GM18861 (cell line): ENCODE measurements around the gene SP4.

ENCODE experiments used
- ATAC-seq: cut with Tn5 transposase; IDR thresholded peaks from one replicate; pipeline ENCODE4 v1.9.1; 2021; ENCODE audit not compliant: unreplicated experiment

SP4 gene

GRCh38 chr7:21427871-21428658 is at the start of gene SP4:
SP4 (plus strand) TSS chr7:21428083; CDS start chr7:21428252, 169 bp downstream.
- peak; percentile 73 for ATAC-seq

GRCh38 chr7:21383227-21384220 is 44.4 kb upstream of the SP4 start:
- peak; percentile 84 for ATAC-seq

- no peak for ATAC-seq
Observed at GRCh38 chr7:21393937-21394336, 33.9 kb upstream of the SP4 start.

GRCh38 chr7:21401944-21402343 is 25.9 kb upstream of the SP4 start:
- ATAC-seq = no peak

GRCh38 chr7:21407796-21408480 is 19.9 kb upstream of the SP4 start:
- no peak for ATAC-seq

GRCh38 chr7:21408481-21408820 is 19.4 kb upstream of the SP4 start:
- no peak for ATAC-seq

- no peak for ATAC-seq
Observed at GRCh38 chr7:21412410-21412851, 15.5 kb upstream of the SP4 start.

GRCh38 chr7:21412957-21413356 is 14.9 kb upstream of the SP4 start:
- ATAC-seq = no peak

- no peak for ATAC-seq
Observed at GRCh38 chr7:21413502-21413901, 14.4 kb upstream of the SP4 start.

- ATAC-seq = no peak
Observed at GRCh38 chr7:21414795-21415393, 13.0 kb upstream of the SP4 start.

GRCh38 chr7:21417647-21418046 is 10.2 kb upstream of the SP4 start:
- no peak for ATAC-seq

- no peak for ATAC-seq
Observed at GRCh38 chr7:21422751-21423150, 5.1 kb upstream of the SP4 start.

- no peak for ATAC-seq
Observed at GRCh38 chr7:21425290-21425689, 2.6 kb upstream of the SP4 start.

GRCh38 chr7:21426286-21427181 is 1.3 kb upstream of the SP4 start:
- no peak for ATAC-seq

GRCh38 chr7:21427182-21427870 is 557 bp upstream of the SP4 start:
- peak; percentile 76 for ATAC-seq

- ATAC-seq = no peak
Observed at GRCh38 chr7:21428659-21428941, 717 bp downstream of the SP4 start.

- ATAC-seq = no peak
Observed at GRCh38 chr7:21429021-21429420, 1.1 kb downstream of the SP4 start.

GRCh38 chr7:21429786-21430574 is 2.1 kb downstream of the SP4 start:
- ATAC-seq = no peak

GRCh38 chr7:21430575-21430954 is 2.7 kb downstream of the SP4 start:
- ATAC-seq = no peak
